SK-N-SH (cell line): ENCODE measurements around the gene TPPP. TPM values are rescaled to one million over a fixed set of nuclear protein-coding genes. Genes with fewer than 3 reads are reported as not detected.

Source experiments
- CTCF ChIA-PET: fragments of 300-600, 350-600 bp; formaldehyde crosslinking; extraction: SDS; loops from one replicate; lab custom pipeline; 2021; lab: Yijun Ruan, JAX
- POLR2A ChIA-PET: fragments of 350-600 bp; sonication (Branson Sonifier 250); formaldehyde crosslinking; extraction: SDS; loops from one replicate; lab custom pipeline; 2020; ENCODE audit warnings: antibody characterized with exemption, inconsistent platforms; lab: Yijun Ruan, JAX
- DNase-seq: peaks from one replicate; pipeline ENCODE4 v3.0.0; 2012
- H2AFZ ChIP-seq: fragments of 200-600 bp; sonication (generic); 2 replicates; pipeline ENCODE4 v1.8.1; 2016; ENCODE audit warnings: antibody characterized with exemption, mild to moderate bottlenecking, low read depth
- H3F3A ChIP-seq: fragments of 200-600 bp; sonication (generic); replicated peaks from 2 replicates; pipeline ENCODE3; 2016; ENCODE audit warnings: antibody characterized with exemption, mild to moderate bottlenecking; ENCODE audit not compliant: insufficient read depth
- H3K27ac ChIP-seq, 2 experiments: fragments of 200-500 bp in 1 of 2; fragments of 200-600 bp in 1 of 2; sonication (Bioruptor generic) in 1 of 2; sonication (generic), shearing (Covaris generic) in 1 of 2; 2 replicates each; pipeline versions ENCODE4 v1.5.1 to v1.6.1; 2014 to 2016; ENCODE audit warnings: low read depth in 2 of 2, inconsistent platforms in 1 of 2, low read length in 1 of 2, mild to moderate bottlenecking in 1 of 2, mixed read lengths in 1 of 2
- H3K27me3 ChIP-seq: fragments of 200-600 bp; sonication (generic), shearing (Covaris generic); 2 replicates; pipeline ENCODE4 v1.6.1; 2016; ENCODE audit warnings: mixed run types; ENCODE audit not compliant: insufficient read depth
- H3K36me3 ChIP-seq, 2 experiments: fragments of 200-500 bp in 1 of 2; fragments of 200-600 bp in 1 of 2; sonication (Bioruptor generic) in 1 of 2; sonication (generic) in 1 of 2; replicated peaks in 1 of 2; 2 replicates each; pipeline versions ENCODE3 to v1.5.1; 2014 to 2016; ENCODE audit warnings: low read length in 1 of 2, mild to moderate bottlenecking in 1 of 2; ENCODE audit not compliant: insufficient read depth in 2 of 2, control insufficient read depth in 1 of 2
- H3K4me1 ChIP-seq, 2 experiments: fragments of 200-500 bp in 1 of 2; fragments of 200-600 bp in 1 of 2; sonication (Bioruptor generic) in 1 of 2; sonication (generic), shearing (Covaris generic) in 1 of 2; 2 replicates each; pipeline versions ENCODE4 v1.5.1 to v1.6.1; 2014 to 2016; ENCODE audit warnings: low read depth in 1 of 2, low read length in 1 of 2, mixed run types in 1 of 2; ENCODE audit not compliant: insufficient read depth in 2 of 2, control insufficient read depth in 1 of 2
- H3K4me2 ChIP-seq: fragments of 200-600 bp; sonication (generic), shearing (Covaris generic); 2 replicates; pipeline ENCODE4 v1.6.1; 2017; ENCODE audit warnings: mixed run types
- H3K4me3 ChIP-seq, 2 experiments: fragments of 200-500 bp in 1 of 2; fragments of 200-600 bp in 1 of 2; sonication (Bioruptor generic) in 1 of 2; sonication (generic), shearing (Covaris generic) in 1 of 2; 2 replicates each; pipeline versions ENCODE4 v1.5.1 to v1.8.1; 2014 to 2016; ENCODE audit warnings: low read depth in 2 of 2, inconsistent platforms in 1 of 2, low read length in 1 of 2, mild to moderate bottlenecking in 1 of 2, mixed read lengths in 1 of 2, moderate library complexity in 1 of 2
- H3K79me2 ChIP-seq: fragments of 200-600 bp; sonication (generic); 2 replicates; pipeline ENCODE4 v1.8.1; 2017; ENCODE audit warnings: mild to moderate bottlenecking; ENCODE audit not compliant: insufficient read depth
- H3K9ac ChIP-seq: fragments of 200-600 bp; sonication (generic); 2 replicates; pipeline ENCODE4 v1.6.1; 2017; ENCODE audit warnings: mixed run types
- H3K9me2 ChIP-seq: fragments of 200-600 bp; sonication (generic); 2 replicates; pipeline ENCODE4 v1.6.1; 2017; ENCODE audit warnings: mixed run types
- H3K9me3 ChIP-seq: fragments of 200-600 bp; sonication (generic); 2 replicates; pipeline ENCODE4 v1.6.1; 2017; ENCODE audit warnings: mixed run types, mild to moderate bottlenecking, moderate library complexity
- H4K20me1 ChIP-seq: fragments of 200-600 bp; sonication (generic); 2 replicates; pipeline ENCODE4 v1.6.1; 2017; ENCODE audit warnings: mild to moderate bottlenecking, mixed run types; ENCODE audit not compliant: insufficient read depth
- GABPA ChIP-seq: IDR thresholded peaks from 2 replicates; pipeline ENCODE4 v1.4.0; 2012; ENCODE audit warnings: low read depth, mild to moderate bottlenecking
- GATA2 ChIP-seq: sonication (generic); formaldehyde crosslinking; IDR thresholded peaks from 2 replicates; pipeline ENCODE4 v1.5.0; 2020; ENCODE audit warnings: mild to moderate bottlenecking, missing genetic modification reagents
- MAX ChIP-seq: IDR thresholded peaks from 2 replicates; pipeline ENCODE4 v1.4.0; 2012; ENCODE audit warnings: low read depth
- MEF2A ChIP-seq: IDR thresholded peaks from 2 replicates; pipeline ENCODE4 v1.4.0; 2012; ENCODE audit warnings: low read depth, borderline replicate concordance
- MXI1 ChIP-seq: IDR thresholded peaks from 2 replicates; pipeline ENCODE4 v1.6.1; 2012; ENCODE audit warnings: mild to moderate bottlenecking, low read depth, low read length, improper control_type of control experiment
- NRF1 ChIP-seq: IDR thresholded peaks from 2 replicates; pipeline ENCODE4 v1.6.1; 2012; ENCODE audit warnings: low read depth, mild to moderate bottlenecking, low read length
- POLR2AphosphoS5 ChIP-seq: IDR thresholded peaks from 2 replicates; pipeline ENCODE4 v1.6.1; 2012; ENCODE audit warnings: low read depth, low read length
- RFX5 ChIP-seq: IDR thresholded peaks from 2 replicates; pipeline ENCODE4 v1.6.1; 2012; ENCODE audit warnings: mild to moderate bottlenecking, improper control_type of control experiment, low read length
- TAF1 ChIP-seq: IDR thresholded peaks from 2 replicates; pipeline ENCODE4 v1.6.1; 2012; ENCODE audit warnings: low read depth, mild to moderate bottlenecking, low read length, moderate library complexity, borderline replicate concordance
- USF2 ChIP-seq: fragments of 150-350 bp; IDR thresholded peaks from 2 replicates; pipeline ENCODE4 v1.6.1; 2017; ENCODE audit warnings: antibody characterized with exemption, low read length, low read depth, borderline replicate concordance
- YY1 ChIP-seq: IDR thresholded peaks from 2 replicates; pipeline ENCODE4 v1.4.0; 2012; ENCODE audit warnings: low read depth, mild to moderate bottlenecking
- WGBS: methylation state at CpG from one replicate; pipeline ENCODE4 v1.1.6; 2017; ENCODE audit warnings: low lambda C conversion rate; 5-methylcytosine and 5-hydroxymethylcytosine counted together
- polyA plus RNA-seq, 3 experiments: library from polyadenylated mRNA; depleted of rRNA; stranded (reverse); fragments of >200 nt; gene quantifications; 2 replicates each; pipeline ENCODE4 v1.2.3, GENCODE V29; 2012
- TF ChIP-seq, protein P1 (sequence below): IDR thresholded peaks from 2 replicates; pipeline ENCODE4 v1.4.0; 2012; ENCODE audit warnings: low read depth, borderline replicate concordance

The TPPP gene
- polyA plus RNA-seq, 1 of the 3 experiments (the other 2 are of a cell fraction), result 0.05 TPM

DNA sequence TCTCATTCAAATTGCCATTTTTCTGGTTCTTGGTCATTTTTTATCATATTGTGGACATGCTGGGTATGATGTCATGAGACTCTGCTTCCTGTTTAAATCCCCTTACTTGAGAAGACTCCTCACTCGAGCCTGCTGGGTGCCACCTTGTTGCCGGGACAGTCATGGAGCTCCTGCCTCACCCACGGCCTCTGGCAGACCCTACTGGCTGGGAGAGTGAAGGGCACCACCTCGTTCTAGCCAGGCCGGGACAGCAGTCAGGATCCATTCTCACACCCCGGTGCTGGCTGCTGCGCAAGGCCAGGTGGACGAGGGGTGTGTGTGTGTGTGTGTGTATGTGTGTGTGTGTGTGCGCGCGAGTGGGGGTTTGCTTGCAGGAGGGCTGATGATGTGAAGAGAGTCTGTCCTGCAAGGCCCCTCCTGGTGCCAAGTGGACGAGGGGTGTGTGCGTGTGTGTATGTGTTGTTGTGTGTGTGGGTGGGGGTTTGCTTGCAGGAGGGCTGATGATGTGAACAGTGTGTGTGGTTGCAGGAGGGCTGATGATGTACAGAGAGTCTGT, 76.6 kb downstream of the TPPP start (continued):
- no peak for TF ChIP-seq RFX5
- no peak for TF ChIP-seq GABPA
- TF ChIP-seq MEF2A, result no peak

GRCh38 chr5:612498-613424, 80.4 kb downstream of the TPPP start:
- Histone ChIP-seq H3K27me3 (no peaks in the 10 kb centered on the region), H3K4me3 (peak overlapping the region; percentile 67 to 72), H3K9me2 (no peaks in the 10 kb centered on the region), H3K4me2 (peak overlapping the region; percentile 92), H3K79me2 (peaks cover 51% of the 10 kb centered on the region), H2AFZ (peak overlapping the region; percentile 71), H3K27ac (no peak overlapping the region; a peak in 1 of 4 replicates), H4K20me1 (no peaks in the 10 kb centered on the region), H3K9ac (peak overlapping the region; percentile 58; the same call in 1 of the 2 replicates), H3K9me3 (no peaks in the 10 kb centered on the region; the same call in 1 of the 2 replicates), H3F3A (no peaks in the 10 kb centered on the region), H3K36me3 (no peaks in the 10 kb centered on the region), H3K4me1 (peaks cover 0 to 10% of the 10 kb centered on the region in 2 experiments; a peak in 1 of 4 replicates)
- ChIA-PET CTCF (interaction anchor here (0.9 kb wide), 1 partner anchor 166 kb away, joined by 3 read pairs; no protein-coding TSS in a partner anchor), POLR2A (no interaction called here)
- TF ChIP-seq GATA2 (CRISPR knock-in tag) (no peak), MXI1 (peak; percentile 7; the same call in 1 of the 2 replicates)
- TF ChIP-seq, protein P1, sequence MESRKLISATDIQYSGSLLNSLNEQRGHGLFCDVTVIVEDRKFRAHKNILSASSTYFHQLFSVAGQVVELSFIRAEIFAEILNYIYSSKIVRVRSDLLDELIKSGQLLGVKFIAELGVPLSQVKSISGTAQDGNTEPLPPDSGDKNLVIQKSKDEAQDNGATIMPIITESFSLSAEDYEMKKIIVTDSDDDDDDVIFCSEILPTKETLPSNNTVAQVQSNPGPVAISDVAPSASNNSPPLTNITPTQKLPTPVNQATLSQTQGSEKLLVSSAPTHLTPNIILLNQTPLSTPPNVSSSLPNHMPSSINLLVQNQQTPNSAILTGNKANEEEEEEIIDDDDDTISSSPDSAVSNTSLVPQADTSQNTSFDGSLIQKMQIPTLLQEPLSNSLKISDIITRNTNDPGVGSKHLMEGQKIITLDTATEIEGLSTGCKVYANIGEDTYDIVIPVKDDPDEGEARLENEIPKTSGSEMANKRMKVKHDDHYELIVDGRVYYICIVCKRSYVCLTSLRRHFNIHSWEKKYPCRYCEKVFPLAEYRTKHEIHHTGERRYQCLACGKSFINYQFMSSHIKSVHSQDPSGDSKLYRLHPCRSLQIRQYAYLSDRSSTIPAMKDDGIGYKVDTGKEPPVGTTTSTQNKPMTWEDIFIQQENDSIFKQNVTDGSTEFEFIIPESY, result no peak
- no peak for DNase-seq
- WGBS, result 50% methylated on average over 11 of the region's 49 CpGs

GRCh38 chr5:611731-612486, 81.2 kb downstream of the TPPP start, which contains the start of gene CEP72:
Gene CEP72, plus strand, starts transcription at chr5:612340. Its CDS starts 22 bp downstream, at chr5:612362.
- H3K27ac ChIP-seq, result no peak within 1 kb of the TSS; a peak in 1 of 4 replicates

More at GRCh38 chr5:611731-612486, 81.2 kb downstream of the TPPP start, which contains the start of gene CEP72:
- Histone ChIP-seq H3K9ac (peak within 1 kb of the TSS; percentile 58; the same call in 1 of the 2 replicates), H2AFZ (peak within 1 kb of the TSS; percentile 87), H3K27me3 (no peaks in the 10 kb centered on the region), H3K4me3 (peak within 1 kb of the TSS; percentile 67 to 72), H4K20me1 (no peaks in the 10 kb centered on the region), H3K79me2 (peaks cover 45% of the 10 kb centered on the region), H3K9me3 (no peaks in the 10 kb centered on the region; the same call in 1 of the 2 replicates), H3K4me1 (peaks cover 0 to 10% of the 10 kb centered on the region in 2 experiments; a peak in 1 of 4 replicates), H3K4me2 (peak within 1 kb of the TSS; percentile 92), H3K36me3 (no peaks in the 10 kb centered on the region), H3K9me2 (no peaks in the 10 kb centered on the region), H3F3A (no peaks in the 10 kb centered on the region)
- WGBS, result 0% methylated on average over 8 of the region's 72 CpGs
- CTCF ChIA-PET, result no interaction called here
- no peak for TF ChIP-seq USF2
- no peak; the same call in 1 of the 2 replicates for TF ChIP-seq MXI1
- peak; percentile 73 for TF ChIP-seq TAF1
- peak; percentile 75 for TF ChIP-seq NRF1
- TF ChIP-seq MEF2A, result no peak
- TF ChIP-seq POLR2AphosphoS5, result peak; percentile 31; the same call in 1 of the 2 replicates
- TF ChIP-seq MAX, result 0 out of 2 replicates have a peak, but pooled peaks have one; percentile 32
- TF ChIP-seq YY1, result peak; percentile 73
- POLR2A ChIA-PET, result interaction anchor here (0.5 kb wide), 1 partner anchor 140 kb away, joined by 3 read pairs; no protein-coding TSS in a partner anchor
- peak; percentile 99 for DNase-seq
